ENCODE data around the gene CTDSP1. TPM values are rescaled to one million over a fixed set of nuclear protein-coding genes. Genes with fewer than 3 reads are reported as not detected.

Gene CTDSP1
- total and polyA plus RNA-seq, 4 donors, result 38.3 to 76.5 (median 56.6) TPM

- TF ChIP-seq HNF4A (conservative IDR thresholded peaks at IDR 0.05) (peak; percentile 81 to 93), YY1 (IDR thresholded peaks at IDR 0.05) (no peak), RAD21 (IDR thresholded peaks at IDR 0.05) (peak in 1 of 2 donors; percentile 46), EGR1 (IDR thresholded peaks at IDR 0.05; ENCODE audit: low read depth in 2 of 2) (peak in 1 of 2 donors; percentile 26), RXRA (IDR thresholded peaks at IDR 0.05) (peak in 1 of 2 donors; percentile 39), ZBTB33 (IDR thresholded peaks at IDR 0.05) (no peak), HNF4G (IDR thresholded peaks at IDR 0.05) (peak; percentile 96), TAF1 (conservative IDR thresholded peaks at IDR 0.05) (peak; percentile 90), JUND (IDR thresholded peaks at IDR 0.05) (peak in 1 of 2 donors; percentile 28), NR2F2 (IDR thresholded peaks at IDR 0.05) (no peak), SP1 (IDR thresholded peaks at IDR 0.05) (peak; percentile 68)
- TF ChIP-seq, protein P1, sequence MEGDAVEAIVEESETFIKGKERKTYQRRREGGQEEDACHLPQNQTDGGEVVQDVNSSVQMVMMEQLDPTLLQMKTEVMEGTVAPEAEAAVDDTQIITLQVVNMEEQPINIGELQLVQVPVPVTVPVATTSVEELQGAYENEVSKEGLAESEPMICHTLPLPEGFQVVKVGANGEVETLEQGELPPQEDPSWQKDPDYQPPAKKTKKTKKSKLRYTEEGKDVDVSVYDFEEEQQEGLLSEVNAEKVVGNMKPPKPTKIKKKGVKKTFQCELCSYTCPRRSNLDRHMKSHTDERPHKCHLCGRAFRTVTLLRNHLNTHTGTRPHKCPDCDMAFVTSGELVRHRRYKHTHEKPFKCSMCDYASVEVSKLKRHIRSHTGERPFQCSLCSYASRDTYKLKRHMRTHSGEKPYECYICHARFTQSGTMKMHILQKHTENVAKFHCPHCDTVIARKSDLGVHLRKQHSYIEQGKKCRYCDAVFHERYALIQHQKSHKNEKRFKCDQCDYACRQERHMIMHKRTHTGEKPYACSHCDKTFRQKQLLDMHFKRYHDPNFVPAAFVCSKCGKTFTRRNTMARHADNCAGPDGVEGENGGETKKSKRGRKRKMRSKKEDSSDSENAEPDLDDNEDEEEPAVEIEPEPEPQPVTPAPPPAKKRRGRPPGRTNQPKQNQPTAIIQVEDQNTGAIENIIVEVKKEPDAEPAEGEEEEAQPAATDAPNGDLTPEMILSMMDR (IDR thresholded peaks at IDR 0.05; ENCODE audit: low read depth, low read length, missing input control), result no peak
- TF ChIP-seq, protein P2, sequence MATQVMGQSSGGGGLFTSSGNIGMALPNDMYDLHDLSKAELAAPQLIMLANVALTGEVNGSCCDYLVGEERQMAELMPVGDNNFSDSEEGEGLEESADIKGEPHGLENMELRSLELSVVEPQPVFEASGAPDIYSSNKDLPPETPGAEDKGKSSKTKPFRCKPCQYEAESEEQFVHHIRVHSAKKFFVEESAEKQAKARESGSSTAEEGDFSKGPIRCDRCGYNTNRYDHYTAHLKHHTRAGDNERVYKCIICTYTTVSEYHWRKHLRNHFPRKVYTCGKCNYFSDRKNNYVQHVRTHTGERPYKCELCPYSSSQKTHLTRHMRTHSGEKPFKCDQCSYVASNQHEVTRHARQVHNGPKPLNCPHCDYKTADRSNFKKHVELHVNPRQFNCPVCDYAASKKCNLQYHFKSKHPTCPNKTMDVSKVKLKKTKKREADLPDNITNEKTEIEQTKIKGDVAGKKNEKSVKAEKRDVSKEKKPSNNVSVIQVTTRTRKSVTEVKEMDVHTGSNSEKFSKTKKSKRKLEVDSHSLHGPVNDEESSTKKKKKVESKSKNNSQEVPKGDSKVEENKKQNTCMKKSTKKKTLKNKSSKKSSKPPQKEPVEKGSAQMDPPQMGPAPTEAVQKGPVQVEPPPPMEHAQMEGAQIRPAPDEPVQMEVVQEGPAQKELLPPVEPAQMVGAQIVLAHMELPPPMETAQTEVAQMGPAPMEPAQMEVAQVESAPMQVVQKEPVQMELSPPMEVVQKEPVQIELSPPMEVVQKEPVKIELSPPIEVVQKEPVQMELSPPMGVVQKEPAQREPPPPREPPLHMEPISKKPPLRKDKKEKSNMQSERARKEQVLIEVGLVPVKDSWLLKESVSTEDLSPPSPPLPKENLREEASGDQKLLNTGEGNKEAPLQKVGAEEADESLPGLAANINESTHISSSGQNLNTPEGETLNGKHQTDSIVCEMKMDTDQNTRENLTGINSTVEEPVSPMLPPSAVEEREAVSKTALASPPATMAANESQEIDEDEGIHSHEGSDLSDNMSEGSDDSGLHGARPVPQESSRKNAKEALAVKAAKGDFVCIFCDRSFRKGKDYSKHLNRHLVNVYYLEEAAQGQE (IDR thresholded peaks at IDR 0.05), result peak; percentile 84
- peak within 1 kb of the TSS; percentile 36 to 84 (median 43) for H3K4me3 ChIP-seq (ENCODE audit: low read depth in 1 of 3, low read length in 3 of 3)
- H3K9me3 ChIP-seq (ENCODE audit: control insufficient read depth in 4 of 4, low read length in 3 of 4), result no peaks in the 10 kb centered on the region
- H3K27me3 ChIP-seq (ENCODE audit: control insufficient read depth in 4 of 4, insufficient read depth in 4 of 4, low read length in 3 of 4), result no peaks in the 10 kb centered on the region
- 50% methylated on average over 9 of the region's 9 CpGs for WGBS
- no peaks in the 10 kb centered on the region for H3K36me3 ChIP-seq (ENCODE audit: control insufficient read depth in 4 of 4, insufficient read depth in 3 of 4, low read depth in 1 of 4, low read length in 3 of 4)
- peak; percentile 56 for DNase-seq (ENCODE audit: low spot score)
- H3K27ac ChIP-seq (ENCODE audit: low read depth in 1 of 2, low read length in 2 of 2), result peak within 1 kb of the TSS in 1 of 2 donors; percentile 78
- peaks cover 5 to 16% (median 11%) of the 10 kb centered on the region in 4 donors for H3K4me1 ChIP-seq (ENCODE audit: control insufficient read depth in 4 of 4, insufficient read depth in 4 of 4, low read length in 3 of 4)
- H3K9ac ChIP-seq (ENCODE audit: low read depth in 1 of 2, low read length in 2 of 2), result peak within 1 kb of the TSS; percentile 13 to 28
These were observed 19.2 kb downstream of the CTDSP1 start, which contains the start of gene VIL1 for GRCh38 chr2:218418717-218419458. Gene VIL1 (plus strand): TSS chr2:218419123. CDS start chr2:218423779, 4,656 bp downstream.

- no peak for TF ChIP-seq TAF1 (conservative IDR thresholded peaks at IDR 0.05)
- no peak for TF ChIP-seq GABPA (IDR thresholded peaks at IDR 0.05 in 1 of 2, conservative IDR thresholded peaks at IDR 0.05 in 1 of 2)
- TF ChIP-seq YY1 (IDR thresholded peaks at IDR 0.05), result no peak
- TF ChIP-seq RXRA (IDR thresholded peaks at IDR 0.05), result no peak
- no peak for TF ChIP-seq RAD21 (IDR thresholded peaks at IDR 0.05)
- TF ChIP-seq, protein P3, sequence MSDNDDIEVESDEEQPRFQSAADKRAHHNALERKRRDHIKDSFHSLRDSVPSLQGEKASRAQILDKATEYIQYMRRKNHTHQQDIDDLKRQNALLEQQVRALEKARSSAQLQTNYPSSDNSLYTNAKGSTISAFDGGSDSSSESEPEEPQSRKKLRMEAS (IDR thresholded peaks at IDR 0.05), result no peak
- H3K9ac ChIP-seq (ENCODE audit: low read depth in 1 of 2, low read length in 2 of 2), result peak overlapping the region; percentile 13 to 28
- DNase-seq (ENCODE audit: low spot score), result no peak
- peak overlapping the region; percentile 36 to 84 (median 43) for H3K4me3 ChIP-seq (ENCODE audit: low read depth in 1 of 3, low read length in 3 of 3)
- H3K4me1 ChIP-seq (ENCODE audit: control insufficient read depth in 4 of 4, insufficient read depth in 4 of 4, low read length in 3 of 4), result peaks cover 5 to 16% (median 11%) of the 10 kb centered on the region in 4 donors
- peak overlapping the region in 1 of 2 donors; percentile 78 for H3K27ac ChIP-seq (ENCODE audit: low read depth in 1 of 2, low read length in 2 of 2)
- no peaks in the 10 kb centered on the region for H3K27me3 ChIP-seq (ENCODE audit: control insufficient read depth in 4 of 4, insufficient read depth in 4 of 4, low read length in 3 of 4)
- H3K36me3 ChIP-seq (ENCODE audit: control insufficient read depth in 4 of 4, insufficient read depth in 3 of 4, low read depth in 1 of 4, low read length in 3 of 4), result no peaks in the 10 kb centered on the region
- H3K9me3 ChIP-seq (ENCODE audit: control insufficient read depth in 4 of 4, low read length in 3 of 4), result no peaks in the 10 kb centered on the region
- WGBS, result 75% methylated on average over 7 of the region's 7 CpGs
These were observed 20.1 kb downstream of the CTDSP1 start for GRCh38 chr2:218419630-218420216.

Data from liver (tissue), 9 donors.